ENCODE measurements around the gene PTPRCAP. TPM values are rescaled to one million over a fixed set of nuclear protein-coding genes. Genes with fewer than 3 reads are reported as not detected.

Gene PTPRCAP
- total RNA-seq, 1 experiment from 2014 or later: 0.56 TPM

DNA sequence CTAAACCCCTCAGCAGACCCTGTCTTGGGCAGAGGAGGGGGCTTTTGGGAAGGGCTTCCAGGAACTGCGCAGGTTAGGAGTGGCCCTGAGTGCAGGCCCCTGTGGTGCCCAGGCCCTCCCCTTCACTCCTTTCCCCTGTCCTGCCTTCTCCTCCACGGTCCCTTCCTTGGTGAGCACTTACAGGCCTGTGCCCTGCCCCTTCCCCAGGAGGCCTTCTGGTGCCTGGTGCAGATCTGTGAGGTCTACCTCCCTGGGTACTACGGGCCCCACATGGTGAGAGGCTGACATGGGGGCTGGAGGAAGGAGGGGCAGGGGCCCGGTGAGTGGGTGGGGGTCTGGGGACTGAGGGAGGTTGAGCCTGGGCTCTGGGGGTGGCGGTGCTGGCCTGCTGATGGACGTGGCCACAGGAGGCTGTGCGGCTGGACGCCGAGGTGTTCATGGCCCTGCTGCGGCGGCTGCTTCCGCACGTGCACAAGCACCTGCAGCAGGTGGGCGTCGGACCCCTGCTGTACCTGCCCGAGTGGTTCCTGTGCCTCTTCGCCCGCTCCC lies 31.0 kb downstream of the PTPRCAP start:
- ChIA-PET POLR2A (ENCODE audit: low non-redundant PET) (no interaction called here), CTCF (interaction anchor here (0.6 kb wide), 1 partner anchor 555 kb away, joined by 3 read pairs; no protein-coding TSS in a partner anchor)
- Histone ChIP-seq H3K36me3 (ENCODE audit: insufficient read depth, low read length, poor library complexity, severe bottlenecking) (no peaks in the 10 kb centered on the region), H3K4me1 (ENCODE audit: insufficient read depth, low read length, poor library complexity, severe bottlenecking) (peaks cover 6% of the 10 kb centered on the region), H3K9me3 (ENCODE audit: low read depth, low read length, poor library complexity, severe bottlenecking) (no peaks in the 10 kb centered on the region), H3K27me3 (replicated peaks; ENCODE audit: insufficient read depth, low read depth, low read length, poor library complexity) (no peaks in the 10 kb centered on the region), H3K4me3 (ENCODE audit: low read depth, low read length, poor library complexity, severe bottlenecking) (no peak overlapping the region), H3K27ac (ENCODE audit: low read depth, low read length, poor library complexity, severe bottlenecking) (no peak overlapping the region)
- TF ChIP-seq EZH2 (IDR thresholded peaks at IDR 0.05; ENCODE audit: borderline replicate concordance, low read depth, low read length, poor library complexity, severe bottlenecking): no peak
- TF ChIP-seq, protein P1, sequence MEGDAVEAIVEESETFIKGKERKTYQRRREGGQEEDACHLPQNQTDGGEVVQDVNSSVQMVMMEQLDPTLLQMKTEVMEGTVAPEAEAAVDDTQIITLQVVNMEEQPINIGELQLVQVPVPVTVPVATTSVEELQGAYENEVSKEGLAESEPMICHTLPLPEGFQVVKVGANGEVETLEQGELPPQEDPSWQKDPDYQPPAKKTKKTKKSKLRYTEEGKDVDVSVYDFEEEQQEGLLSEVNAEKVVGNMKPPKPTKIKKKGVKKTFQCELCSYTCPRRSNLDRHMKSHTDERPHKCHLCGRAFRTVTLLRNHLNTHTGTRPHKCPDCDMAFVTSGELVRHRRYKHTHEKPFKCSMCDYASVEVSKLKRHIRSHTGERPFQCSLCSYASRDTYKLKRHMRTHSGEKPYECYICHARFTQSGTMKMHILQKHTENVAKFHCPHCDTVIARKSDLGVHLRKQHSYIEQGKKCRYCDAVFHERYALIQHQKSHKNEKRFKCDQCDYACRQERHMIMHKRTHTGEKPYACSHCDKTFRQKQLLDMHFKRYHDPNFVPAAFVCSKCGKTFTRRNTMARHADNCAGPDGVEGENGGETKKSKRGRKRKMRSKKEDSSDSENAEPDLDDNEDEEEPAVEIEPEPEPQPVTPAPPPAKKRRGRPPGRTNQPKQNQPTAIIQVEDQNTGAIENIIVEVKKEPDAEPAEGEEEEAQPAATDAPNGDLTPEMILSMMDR (conservative IDR thresholded peaks at IDR 0.05; ENCODE audit: low read depth, low read length): no peak
- BruUV-seq (replicated peaks): no TSS peak
- intact Hi-C loops (cut with micrococcal nuclease; ENCODE audit: unreplicated experiment): no loop called here
- no peak for DNase-seq (ENCODE audit: low spot score)

DNA sequence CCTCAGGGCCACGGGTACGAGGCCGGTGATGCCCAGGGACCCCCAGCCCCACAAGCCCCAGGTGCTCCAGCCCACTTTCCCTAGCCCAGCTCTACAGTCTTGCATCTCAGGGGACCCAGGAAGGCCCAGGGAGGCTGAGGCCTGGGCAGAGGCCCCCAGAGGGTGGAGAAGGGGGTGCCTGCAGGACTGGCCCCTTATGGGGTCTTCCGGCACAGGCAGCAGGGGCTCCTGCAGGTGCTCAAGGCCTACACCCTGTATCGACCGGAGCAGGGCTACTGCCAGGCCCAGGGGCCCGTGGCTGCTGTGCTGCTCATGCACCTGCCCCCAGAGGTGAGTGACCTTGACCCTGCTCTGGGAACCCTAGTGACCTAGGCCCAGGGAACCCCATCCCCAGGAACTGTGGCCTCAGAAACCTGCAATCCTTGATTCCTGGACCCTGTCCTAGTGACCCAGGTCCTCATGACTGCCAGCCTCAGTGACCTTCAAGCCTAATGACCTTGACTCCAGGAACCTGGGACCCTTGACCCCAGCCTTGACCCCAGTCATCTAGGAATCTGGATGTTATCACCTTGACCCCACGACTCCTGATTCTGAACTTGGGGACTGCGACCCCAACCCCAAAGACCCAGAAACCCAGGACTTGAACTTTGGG lies 31.7 kb downstream of the PTPRCAP start:
- TF ChIP-seq EZH2 (IDR thresholded peaks at IDR 0.05; ENCODE audit: borderline replicate concordance, low read depth, low read length, poor library complexity, severe bottlenecking): no peak
- TF ChIP-seq, protein P1 (conservative IDR thresholded peaks at IDR 0.05; ENCODE audit: low read depth, low read length): no peak

DNA sequence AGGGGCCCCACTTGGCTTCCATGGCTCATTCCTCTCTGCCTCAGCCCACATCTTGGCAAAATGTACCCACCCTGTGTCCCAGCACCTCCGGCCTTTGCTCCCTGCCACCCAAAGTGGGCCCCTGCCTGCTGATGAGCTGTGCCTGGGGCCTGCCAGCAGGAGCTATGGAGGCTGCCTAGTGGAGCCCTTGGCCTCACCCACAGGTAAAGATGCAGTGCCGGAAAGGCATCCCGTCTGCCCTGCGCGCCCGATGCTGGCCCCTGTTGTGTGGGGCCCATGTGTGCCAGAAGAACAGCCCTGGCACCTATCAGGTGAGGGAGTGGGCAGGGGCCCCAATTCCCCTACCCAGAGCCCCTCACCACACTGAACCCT lies 32.3 kb downstream of the PTPRCAP start:
- Histone ChIP-seq H3K27me3 (replicated peaks; ENCODE audit: insufficient read depth, low read depth, low read length, poor library complexity) (no peaks in the 10 kb centered on the region), H3K27ac (ENCODE audit: low read depth, low read length, poor library complexity, severe bottlenecking) (no peak overlapping the region), H3K36me3 (ENCODE audit: insufficient read depth, low read length, poor library complexity, severe bottlenecking) (peaks cover 4% of the 10 kb centered on the region), H3K4me3 (ENCODE audit: low read depth, low read length, poor library complexity, severe bottlenecking) (no peak overlapping the region), H3K9me3 (ENCODE audit: low read depth, low read length, poor library complexity, severe bottlenecking) (no peaks in the 10 kb centered on the region), H3K4me1 (ENCODE audit: insufficient read depth, low read length, poor library complexity, severe bottlenecking) (peaks cover 13% of the 10 kb centered on the region)
- BruUV-seq (replicated peaks): no TSS peak
- no peak for TF ChIP-seq EZH2 (IDR thresholded peaks at IDR 0.05; ENCODE audit: borderline replicate concordance, low read depth, low read length, poor library complexity, severe bottlenecking)
- TF ChIP-seq, protein P1 (conservative IDR thresholded peaks at IDR 0.05; ENCODE audit: low read depth, low read length): no peak
- DNase-seq (ENCODE audit: low spot score): no peak
- CTCF ChIA-PET: no interaction called here
- POLR2A ChIA-PET (ENCODE audit: low non-redundant PET): no interaction called here
- intact Hi-C loops (cut with micrococcal nuclease; ENCODE audit: unreplicated experiment): no loop called here

More for the DNA sequence above, 31.7 kb downstream of the PTPRCAP start:
- no peak overlapping the region for H3K27ac ChIP-seq (ENCODE audit: low read depth, low read length, poor library complexity, severe bottlenecking)
- ChIA-PET CTCF (no interaction called here), POLR2A (ENCODE audit: low non-redundant PET) (no interaction called here)
- BruUV-seq (replicated peaks): no TSS peak
- H3K9me3 ChIP-seq (ENCODE audit: low read depth, low read length, poor library complexity, severe bottlenecking): no peaks in the 10 kb centered on the region
- H3K4me3 ChIP-seq (ENCODE audit: low read depth, low read length, poor library complexity, severe bottlenecking): no peak overlapping the region
- H3K27me3 ChIP-seq (replicated peaks; ENCODE audit: insufficient read depth, low read depth, low read length, poor library complexity): no peaks in the 10 kb centered on the region
- H3K36me3 ChIP-seq (ENCODE audit: insufficient read depth, low read length, poor library complexity, severe bottlenecking): no peaks in the 10 kb centered on the region
- H3K4me1 ChIP-seq (ENCODE audit: insufficient read depth, low read length, poor library complexity, severe bottlenecking): peaks cover 6% of the 10 kb centered on the region
- intact Hi-C loops (cut with micrococcal nuclease; ENCODE audit: unreplicated experiment): no loop called here
- no peak for DNase-seq (ENCODE audit: low spot score)
